SK-N-SH (cell line): ENCODE measurements around the gene AATF.

Source experiments
- CTCF ChIP-seq: fragments of 200-600 bp; sonication (generic); IDR thresholded peaks from 2 replicates; pipeline ENCODE4 v1.6.1; 2017; ENCODE audit warnings: antibody characterized with exemption, mild to moderate bottlenecking, moderate library complexity
- EP300 ChIP-seq, 2 experiments: IDR thresholded peaks; 2 replicates each; pipeline versions ENCODE4 v1.4.0 to v1.6.1; 2012; ENCODE audit warnings: borderline replicate concordance in 1 of 2, low read depth in 1 of 2, low read length in 1 of 2
- MAX ChIP-seq: IDR thresholded peaks from 2 replicates; pipeline ENCODE4 v1.4.0; 2012; ENCODE audit warnings: low read depth
- NFIC ChIP-seq: IDR thresholded peaks from 2 replicates; pipeline ENCODE4 v1.4.0; 2012; ENCODE audit warnings: borderline replicate concordance
- NRF1 ChIP-seq: IDR thresholded peaks from 2 replicates; pipeline ENCODE4 v1.6.1; 2012; ENCODE audit warnings: low read depth, mild to moderate bottlenecking, low read length
- POLR2AphosphoS5 ChIP-seq: IDR thresholded peaks from 2 replicates; pipeline ENCODE4 v1.6.1; 2012; ENCODE audit warnings: low read depth, low read length
- RXRA ChIP-seq: IDR thresholded peaks from 2 replicates; pipeline ENCODE4 v1.4.0; 2012; ENCODE audit warnings: low read depth, mild to moderate bottlenecking, borderline replicate concordance
- TAF1 ChIP-seq: IDR thresholded peaks from 2 replicates; pipeline ENCODE4 v1.6.1; 2012; ENCODE audit warnings: low read depth, mild to moderate bottlenecking, low read length, moderate library complexity, borderline replicate concordance
- TF ChIP-seq, protein P1 (sequence below): IDR thresholded peaks from 2 replicates; pipeline ENCODE4; 2012
- TF ChIP-seq, protein P2 (sequence below): fragments of 150-350 bp; IDR thresholded peaks from 2 replicates; pipeline ENCODE4 v1.6.1; 2016; ENCODE audit warnings: mild to moderate bottlenecking, low read depth, low read length

DNA sequence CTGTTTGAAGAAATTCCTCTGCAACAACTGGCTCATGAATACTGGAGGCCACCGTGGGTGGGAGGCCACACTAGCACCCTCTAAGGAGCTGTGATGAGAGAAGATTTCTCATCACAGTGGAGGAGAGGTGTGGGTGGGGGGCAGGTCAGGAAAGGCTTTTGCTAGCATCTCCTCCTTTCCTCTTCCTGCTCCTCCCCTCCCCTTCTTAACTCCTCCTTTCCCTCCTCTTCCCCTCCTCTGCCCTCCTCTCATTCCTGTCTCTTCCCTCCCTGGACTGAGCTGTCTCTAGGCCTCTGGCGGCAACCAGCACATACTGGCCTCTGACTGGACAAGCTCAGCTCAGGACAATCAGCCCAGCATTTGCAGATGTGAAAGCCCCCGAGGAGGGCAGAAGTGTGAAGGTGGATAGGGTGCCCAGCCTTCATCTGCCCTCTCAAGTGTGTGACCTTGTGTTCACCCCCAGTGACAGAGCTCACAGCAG lies 30.5 kb upstream of the AATF start:
- no peak for TF ChIP-seq CTCF
- no peak for TF ChIP-seq POLR2AphosphoS5
- TF ChIP-seq, protein P1, sequence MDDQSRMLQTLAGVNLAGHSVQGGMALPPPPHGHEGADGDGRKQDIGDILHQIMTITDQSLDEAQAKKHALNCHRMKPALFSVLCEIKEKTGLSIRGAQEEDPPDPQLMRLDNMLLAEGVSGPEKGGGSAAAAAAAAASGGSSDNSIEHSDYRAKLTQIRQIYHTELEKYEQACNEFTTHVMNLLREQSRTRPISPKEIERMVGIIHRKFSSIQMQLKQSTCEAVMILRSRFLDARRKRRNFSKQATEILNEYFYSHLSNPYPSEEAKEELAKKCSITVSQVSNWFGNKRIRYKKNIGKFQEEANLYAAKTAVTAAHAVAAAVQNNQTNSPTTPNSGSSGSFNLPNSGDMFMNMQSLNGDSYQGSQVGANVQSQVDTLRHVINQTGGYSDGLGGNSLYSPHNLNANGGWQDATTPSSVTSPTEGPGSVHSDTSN: no peak
- TF ChIP-seq TAF1: no peak
- TF ChIP-seq, protein P2, sequence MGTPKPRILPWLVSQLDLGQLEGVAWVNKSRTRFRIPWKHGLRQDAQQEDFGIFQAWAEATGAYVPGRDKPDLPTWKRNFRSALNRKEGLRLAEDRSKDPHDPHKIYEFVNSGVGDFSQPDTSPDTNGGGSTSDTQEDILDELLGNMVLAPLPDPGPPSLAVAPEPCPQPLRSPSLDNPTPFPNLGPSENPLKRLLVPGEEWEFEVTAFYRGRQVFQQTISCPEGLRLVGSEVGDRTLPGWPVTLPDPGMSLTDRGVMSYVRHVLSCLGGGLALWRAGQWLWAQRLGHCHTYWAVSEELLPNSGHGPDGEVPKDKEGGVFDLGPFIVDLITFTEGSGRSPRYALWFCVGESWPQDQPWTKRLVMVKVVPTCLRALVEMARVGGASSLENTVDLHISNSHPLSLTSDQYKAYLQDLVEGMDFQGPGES: no peak
- TF ChIP-seq NFIC: no peak
- TF ChIP-seq RXRA: no peak
- TF ChIP-seq EP300 (IDR thresholded peaks at IDR 0.05; ENCODE audit: borderline replicate concordance in 1 of 2, low read depth in 1 of 2, low read length in 1 of 2): no peak
- TF ChIP-seq MAX: no peak
- no peak for TF ChIP-seq NRF1
